Immature natural killer cell (primary cell): ENCODE measurements around the gene BBX. TPM values are rescaled to one million over a fixed set of nuclear protein-coding genes. Genes with fewer than 3 reads are reported as not detected.

ENCODE experiments used
- DNase-seq, 3 donors: peaks; one replicate each; pipeline ENCODE4 v3.0.0; 2022; ENCODE audit warnings: mixed read lengths in 1 of 3
- H3K27ac Mint-ChIP-seq, 6 donors: one replicate each; pipeline ENCODE4 v1.8.0; 2020; ENCODE audit warnings: mixed read lengths in 6 of 6, mild to moderate bottlenecking in 5 of 6, inconsistent platforms in 4 of 6, moderate library complexity in 3 of 6
- H3K27me3 Mint-ChIP-seq, 3 donors: one replicate each; pipeline ENCODE4 v1.8.0; 2020 to 2021; ENCODE audit warnings: low read depth in 3 of 3, mild to moderate bottlenecking in 3 of 3, mixed read lengths in 3 of 3, moderate library complexity in 3 of 3, inconsistent platforms in 1 of 3
- H3K36me3 Mint-ChIP-seq, 3 donors: one replicate each; pipeline ENCODE4 v1.8.0; 2020; ENCODE audit warnings: mixed read lengths in 3 of 3, inconsistent platforms in 2 of 3, mild to moderate bottlenecking in 2 of 3
- H3K4me1 Mint-ChIP-seq, 2 donors: one replicate each; pipeline ENCODE4 v1.8.0; 2020; ENCODE audit warnings: inconsistent platforms in 2 of 2, mild to moderate bottlenecking in 2 of 2, mixed read lengths in 2 of 2, moderate library complexity in 1 of 2
- H3K4me3 Mint-ChIP-seq, 5 donors: one replicate each; pipeline ENCODE4 v1.8.0; 2020; ENCODE audit warnings: mild to moderate bottlenecking in 5 of 5, mixed read lengths in 5 of 5, inconsistent platforms in 3 of 5, moderate library complexity in 3 of 5
- H3K9me3 Mint-ChIP-seq, 6 donors: one replicate each; pipeline ENCODE4 v1.8.0; 2020; ENCODE audit warnings: mild to moderate bottlenecking in 6 of 6, mixed read lengths in 6 of 6, inconsistent platforms in 4 of 6, moderate library complexity in 3 of 6
- polyA plus RNA-seq, 3 donors: library from polyadenylated mRNA; unstranded; fragments of 300-500 nt; fragmentation: Illumina TruSeq; gene quantifications; one replicate each; pipeline ENCODE4 v1.2.3, GENCODE V29; 2021

The BBX gene
- polyA plus RNA-seq, 3 donors from 2014 or later, result 54.5 to 104 (median 56.4) TPM

GRCh38 chr3:107790612-107791011 lies 267.9 kb downstream of the BBX start:
- Mint-ChIP-seq H3K9me3 (no peaks in the 10 kb centered on the region), H3K4me3 (no peak overlapping the region), H3K27ac (no peak overlapping the region), H3K4me1 (peaks cover 0 to 4% of the 10 kb centered on the region in 2 donors), H3K27me3 (peaks cover 0 to 1% (median 1%) of the 10 kb centered on the region in 3 donors), H3K36me3 (peaks cover 29 to 58% (median 46%) of the 10 kb centered on the region in 3 donors)
- no peak for DNase-seq

- Mint-ChIP-seq H3K4me1 (peaks cover 3 to 8% of the 10 kb centered on the region in 2 donors), H3K27me3 (peaks cover 0 to 3% (median 1%) of the 10 kb centered on the region in 3 donors), H3K36me3 (peaks cover 30 to 55% (median 42%) of the 10 kb centered on the region in 3 donors), H3K4me3 (no peak overlapping the region), H3K27ac (no peak overlapping the region), H3K9me3 (no peaks in the 10 kb centered on the region)
- no peak for DNase-seq
Observed at GRCh38 chr3:107791027-107791426, 268.3 kb downstream of the BBX start.

GRCh38 chr3:107791450-107791849 lies 268.7 kb downstream of the BBX start:
- Mint-ChIP-seq H3K4me3 (no peak overlapping the region), H3K27me3 (peaks cover 0 to 3% (median 1%) of the 10 kb centered on the region in 3 donors), H3K4me1 (peaks cover 6 to 12% of the 10 kb centered on the region in 2 donors), H3K36me3 (peaks cover 30 to 51% (median 40%) of the 10 kb centered on the region in 3 donors), H3K9me3 (no peaks in the 10 kb centered on the region), H3K27ac (no peak overlapping the region)
- DNase-seq, result no peak

- H3K4me1 Mint-ChIP-seq, result peaks cover 17 to 27% of the 10 kb centered on the region in 2 donors
Observed at GRCh38 chr3:107794664-107795443, 272.1 kb downstream of the BBX start.

GRCh38 chr3:107795514-107796094 lies 272.8 kb downstream of the BBX start:
- no peak overlapping the region for H3K4me3 Mint-ChIP-seq
- H3K9me3 Mint-ChIP-seq, result no peaks in the 10 kb centered on the region
- DNase-seq, result no peak
- peak overlapping the region in 2 of 6 donors; percentile 36 to 68 for H3K27ac Mint-ChIP-seq
- H3K36me3 Mint-ChIP-seq, result peaks cover 34 to 46% (median 42%) of the 10 kb centered on the region in 3 donors
- H3K4me1 Mint-ChIP-seq, result peaks cover 17 to 27% of the 10 kb centered on the region in 2 donors
- H3K27me3 Mint-ChIP-seq, result peaks cover 0 to 3% (median 0%) of the 10 kb centered on the region in 3 donors

More at GRCh38 chr3:107794664-107795443, 272.1 kb downstream of the BBX start:
- H3K27me3 Mint-ChIP-seq, result peaks cover 0 to 3% (median 0%) of the 10 kb centered on the region in 3 donors
- peaks cover 37 to 48% (median 45%) of the 10 kb centered on the region in 3 donors for H3K36me3 Mint-ChIP-seq
- H3K9me3 Mint-ChIP-seq, result no peaks in the 10 kb centered on the region
- H3K27ac Mint-ChIP-seq, result no peak overlapping the region
- H3K4me3 Mint-ChIP-seq, result no peak overlapping the region
- no peak for DNase-seq

GRCh38 chr3:107796791-107797190 lies 274.0 kb downstream of the BBX start:
- Mint-ChIP-seq H3K4me1 (peaks cover 17 to 27% of the 10 kb centered on the region in 2 donors), H3K9me3 (no peaks in the 10 kb centered on the region), H3K27me3 (peaks cover 0 to 3% (median 2%) of the 10 kb centered on the region in 3 donors), H3K36me3 (peaks cover 40 to 49% (median 48%) of the 10 kb centered on the region in 3 donors), H3K4me3 (no peak overlapping the region), H3K27ac (peak overlapping the region in 2 of 6 donors; percentile 12 to 53)
- peak; percentile 12 to 47 (median 30) for DNase-seq

- no peak for DNase-seq
- peaks cover 42 to 51% (median 50%) of the 10 kb centered on the region in 3 donors for H3K36me3 Mint-ChIP-seq
- H3K4me3 Mint-ChIP-seq, result no peak overlapping the region
- peaks cover 17 to 27% of the 10 kb centered on the region in 2 donors for H3K4me1 Mint-ChIP-seq
- peak overlapping the region in 1 of 6 donors; percentile 12 for H3K27ac Mint-ChIP-seq
- H3K9me3 Mint-ChIP-seq, result no peaks in the 10 kb centered on the region
- H3K27me3 Mint-ChIP-seq, result peaks cover 0 to 3% (median 2%) of the 10 kb centered on the region in 3 donors
Observed at GRCh38 chr3:107797586-107797985, 274.8 kb downstream of the BBX start.

GRCh38 chr3:107798381-107798780 lies 275.6 kb downstream of the BBX start:
- peaks cover 17 to 27% of the 10 kb centered on the region in 2 donors for H3K4me1 Mint-ChIP-seq
- no peaks in the 10 kb centered on the region for H3K9me3 Mint-ChIP-seq
- H3K27ac Mint-ChIP-seq, result no peak overlapping the region
- H3K36me3 Mint-ChIP-seq, result peaks cover 48 to 54% (median 51%) of the 10 kb centered on the region in 3 donors
- no peak overlapping the region for H3K4me3 Mint-ChIP-seq
- DNase-seq, result no peak
- H3K27me3 Mint-ChIP-seq, result peaks cover 0 to 4% (median 3%) of the 10 kb centered on the region in 3 donors

GRCh38 chr3:107800710-107801109 lies 277.9 kb downstream of the BBX start:
- Mint-ChIP-seq H3K27me3 (peaks cover 0 to 4% (median under 1%) of the 10 kb centered on the region in 3 donors), H3K36me3 (peaks cover 44 to 62% (median 54%) of the 10 kb centered on the region in 3 donors), H3K4me1 (peaks cover 17 to 22% of the 10 kb centered on the region in 2 donors), H3K9me3 (no peaks in the 10 kb centered on the region), H3K4me3 (no peak overlapping the region), H3K27ac (no peak overlapping the region)
- no peak for DNase-seq

- Mint-ChIP-seq H3K9me3 (no peaks in the 10 kb centered on the region), H3K4me1 (no peaks in the 10 kb centered on the region), H3K27ac (peak overlapping the region in 1 of 6 donors; percentile 20), H3K27me3 (peaks cover 0 to 4% (median 0%) of the 10 kb centered on the region in 3 donors), H3K36me3 (peaks cover 50 to 77% (median 58%) of the 10 kb centered on the region in 3 donors), H3K4me3 (no peak overlapping the region)
- no peak for DNase-seq
Observed at GRCh38 chr3:107803170-107803569, 280.4 kb downstream of the BBX start.

GRCh38 chr3:107806021-107806420 lies 283.3 kb downstream of the BBX start:
- peaks cover 10 to 11% of the 10 kb centered on the region in 2 donors for H3K4me1 Mint-ChIP-seq
- H3K4me3 Mint-ChIP-seq, result no peak overlapping the region
- H3K27me3 Mint-ChIP-seq, result peaks cover 0 to 5% (median 0%) of the 10 kb centered on the region in 3 donors
- H3K27ac Mint-ChIP-seq, result no peak overlapping the region
- H3K9me3 Mint-ChIP-seq, result no peaks in the 10 kb centered on the region
- no peak for DNase-seq
- peaks cover 40 to 68% (median 47%) of the 10 kb centered on the region in 3 donors for H3K36me3 Mint-ChIP-seq

GRCh38 chr3:107806536-107806935 lies 283.8 kb downstream of the BBX start:
- Mint-ChIP-seq H3K9me3 (no peaks in the 10 kb centered on the region), H3K4me1 (peaks cover 10 to 11% of the 10 kb centered on the region in 2 donors), H3K27ac (no peak overlapping the region), H3K4me3 (no peak overlapping the region), H3K27me3 (peaks cover 0 to 4% (median 0%) of the 10 kb centered on the region in 3 donors), H3K36me3 (peaks cover 35 to 63% (median 45%) of the 10 kb centered on the region in 3 donors)
- DNase-seq, result no peak

- peaks cover 0 to 3% (median 1%) of the 10 kb centered on the region in 3 donors for H3K27me3 Mint-ChIP-seq
- no peaks in the 10 kb centered on the region for H3K9me3 Mint-ChIP-seq
- peaks cover 14 to 34% (median 16%) of the 10 kb centered on the region in 3 donors for H3K36me3 Mint-ChIP-seq
- H3K27ac Mint-ChIP-seq, result peak overlapping the region in 4 of 6 donors; percentile 9 to 69 (median 46)
- DNase-seq, result no peak
- peaks cover 10 to 11% of the 10 kb centered on the region in 2 donors for H3K4me1 Mint-ChIP-seq
- peak overlapping the region in 2 of 5 donors; percentile 23 to 47 for H3K4me3 Mint-ChIP-seq
Observed at GRCh38 chr3:107810171-107811071, 287.7 kb downstream of the BBX start.
